NCI-H2196 treated with DMSO at 0.1 percent for 48 hours (cell line): ENCODE results near the gene TMEM92.

Experiments
- DNase-seq: peaks from one replicate; lab custom pipeline; 2025; ENCODE audit not compliant: unreplicated experiment; lab: John Stamatoyannopoulos, UW

The TMEM92 gene

GRCh38 chr17:50322271-50322670 lies 48.0 kb downstream of the TMEM92 start:
- no peak for DNase-seq

GRCh38 chr17:50323060-50323459 lies 48.8 kb downstream of the TMEM92 start:
- DNase-seq: no peak

GRCh38 chr17:50325906-50326305 lies 51.6 kb downstream of the TMEM92 start:
- DNase-seq: no peak

- no peak for DNase-seq
Observed at GRCh38 chr17:50326831-50327364, 52.6 kb downstream of the TMEM92 start.

- no peak for DNase-seq
Observed at GRCh38 chr17:50328363-50329325, 54.4 kb downstream of the TMEM92 start.

- no peak for DNase-seq
Observed at GRCh38 chr17:50329716-50330115, 55.5 kb downstream of the TMEM92 start.

- DNase-seq: no peak
Observed at GRCh38 chr17:50330151-50330775, 56.0 kb downstream of the TMEM92 start.
